ENCODE measurements around the gene PYGO1.
"Not testable (repeated sequence)": the region's sequence is repeated elsewhere in the genome, so short reads cannot be mapped to it uniquely, and the experiment has no call there.

The PYGO1 gene

GRCh38 chr15:55515991-55516776 is 72.0 kb downstream of the PYGO1 start:
- DNase-seq (ENCODE audit: low read depth): no peak
- H3K4me3 ChIP-seq (ENCODE audit: control insufficient read depth, low read depth, low read length): no peak overlapping the region
- no peak for TF ChIP-seq CTCF (conservative IDR thresholded peaks at IDR 0.05; ENCODE audit: control insufficient read depth, insufficient read depth, low read depth, low read length)

- no peak for TF ChIP-seq CTCF (conservative IDR thresholded peaks at IDR 0.05; ENCODE audit: control insufficient read depth, insufficient read depth, low read depth, low read length)
Measured at GRCh38 chr15:55515491-55515890, 72.7 kb downstream of the PYGO1 start.

GRCh38 chr15:55514414-55514850 is 73.7 kb downstream of the PYGO1 start:
- no peak overlapping the region for H3K4me3 ChIP-seq (ENCODE audit: control insufficient read depth, low read depth, low read length)
- TF ChIP-seq CTCF (conservative IDR thresholded peaks at IDR 0.05; ENCODE audit: control insufficient read depth, insufficient read depth, low read depth, low read length): no peak
- no peak for DNase-seq (ENCODE audit: low read depth)

More at GRCh38 chr15:55515491-55515890, 72.7 kb downstream of the PYGO1 start:
- no peak for DNase-seq (ENCODE audit: low read depth)
- no peak overlapping the region for H3K4me3 ChIP-seq (ENCODE audit: control insufficient read depth, low read depth, low read length)

- peak; percentile 46 for DNase-seq (ENCODE audit: low read depth)
- not testable (repeated sequence) for H3K4me3 ChIP-seq (ENCODE audit: control insufficient read depth, low read depth, low read length)
- TF ChIP-seq CTCF (conservative IDR thresholded peaks at IDR 0.05; ENCODE audit: control insufficient read depth, insufficient read depth, low read depth, low read length): peak; percentile 53
Measured at GRCh38 chr15:55513621-55514413, 74.3 kb downstream of the PYGO1 start.

GRCh38 chr15:55513152-55513551 is 75.0 kb downstream of the PYGO1 start:
- no peak for DNase-seq (ENCODE audit: low read depth)
- no peak for TF ChIP-seq CTCF (conservative IDR thresholded peaks at IDR 0.05; ENCODE audit: control insufficient read depth, insufficient read depth, low read depth, low read length)
- H3K4me3 ChIP-seq (ENCODE audit: control insufficient read depth, low read depth, low read length): no peak overlapping the region

- DNase-seq (ENCODE audit: low read depth): no peak
- no peak for TF ChIP-seq CTCF (conservative IDR thresholded peaks at IDR 0.05; ENCODE audit: control insufficient read depth, insufficient read depth, low read depth, low read length)
- H3K4me3 ChIP-seq (ENCODE audit: control insufficient read depth, low read depth, low read length): no peak overlapping the region
Measured at GRCh38 chr15:55507567-55507966, 80.6 kb downstream of the PYGO1 start.

- not testable (repeated sequence) for H3K4me3 ChIP-seq (ENCODE audit: control insufficient read depth, low read depth, low read length); DNase-seq (ENCODE audit: low read depth)
Measured at GRCh38 chr15:55505407-55505806, 82.7 kb downstream of the PYGO1 start.

All from fibroblast of mammary gland (primary cell).